ENCODE data around the gene CDC14B.
"Not testable (repeated sequence)": the region's sequence is repeated elsewhere in the genome, so short reads cannot be mapped to it uniquely, and the experiment has no call there.

The CDC14B gene

GRCh38 chr9:96553070-96553469 lies 66.6 kb downstream of the CDC14B start:
- Histone ChIP-seq H3K4me1 (ENCODE audit: insufficient read depth, poor library complexity, severe bottlenecking) (peaks cover 2% of the 10 kb centered on the region), H3K27ac (ENCODE audit: poor library complexity, severe bottlenecking) (no peak overlapping the region), H3K27me3 (ENCODE audit: insufficient read depth, poor library complexity, severe bottlenecking) (no peaks in the 10 kb centered on the region), H3K9me3 (ENCODE audit: severe bottlenecking) (no peaks in the 10 kb centered on the region), H3K36me3 (ENCODE audit: low read depth) (no peaks in the 10 kb centered on the region), H3K4me3 (ENCODE audit: severe bottlenecking) (no peak overlapping the region)
- DNase-seq (ENCODE audit: low spot score) (no peak), ATAC-seq (ENCODE audit: low read depth) (no peak)
- TF ChIP-seq, protein P1, sequence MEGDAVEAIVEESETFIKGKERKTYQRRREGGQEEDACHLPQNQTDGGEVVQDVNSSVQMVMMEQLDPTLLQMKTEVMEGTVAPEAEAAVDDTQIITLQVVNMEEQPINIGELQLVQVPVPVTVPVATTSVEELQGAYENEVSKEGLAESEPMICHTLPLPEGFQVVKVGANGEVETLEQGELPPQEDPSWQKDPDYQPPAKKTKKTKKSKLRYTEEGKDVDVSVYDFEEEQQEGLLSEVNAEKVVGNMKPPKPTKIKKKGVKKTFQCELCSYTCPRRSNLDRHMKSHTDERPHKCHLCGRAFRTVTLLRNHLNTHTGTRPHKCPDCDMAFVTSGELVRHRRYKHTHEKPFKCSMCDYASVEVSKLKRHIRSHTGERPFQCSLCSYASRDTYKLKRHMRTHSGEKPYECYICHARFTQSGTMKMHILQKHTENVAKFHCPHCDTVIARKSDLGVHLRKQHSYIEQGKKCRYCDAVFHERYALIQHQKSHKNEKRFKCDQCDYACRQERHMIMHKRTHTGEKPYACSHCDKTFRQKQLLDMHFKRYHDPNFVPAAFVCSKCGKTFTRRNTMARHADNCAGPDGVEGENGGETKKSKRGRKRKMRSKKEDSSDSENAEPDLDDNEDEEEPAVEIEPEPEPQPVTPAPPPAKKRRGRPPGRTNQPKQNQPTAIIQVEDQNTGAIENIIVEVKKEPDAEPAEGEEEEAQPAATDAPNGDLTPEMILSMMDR (IDR thresholded peaks at IDR 0.05; ENCODE audit: poor library complexity, severe bottlenecking): no peak

DNA sequence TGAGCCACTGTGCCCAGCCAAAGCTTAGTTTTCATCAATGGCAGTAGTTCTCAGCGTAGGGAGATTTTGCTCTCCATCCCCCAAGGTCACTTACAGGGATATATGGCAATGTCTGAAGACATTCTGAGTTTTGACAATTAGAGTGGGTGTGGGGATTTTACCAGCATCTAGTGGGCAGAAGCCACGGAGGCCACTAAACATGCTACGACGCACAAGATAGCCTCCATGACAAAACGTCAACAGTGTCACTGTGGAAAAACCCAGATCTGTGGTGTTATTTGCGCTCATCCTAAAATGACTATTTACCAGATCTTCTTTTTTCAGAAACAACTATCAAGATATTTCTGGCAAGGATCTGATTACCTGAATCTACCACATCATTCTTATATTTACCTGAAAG lies 68.2 kb downstream of the CDC14B start:
- TF ChIP-seq, protein P1 (IDR thresholded peaks at IDR 0.05; ENCODE audit: poor library complexity, severe bottlenecking): no peak
- peaks cover 2% of the 10 kb centered on the region for H3K4me1 ChIP-seq (ENCODE audit: insufficient read depth, poor library complexity, severe bottlenecking)
- ATAC-seq (ENCODE audit: low read depth) (no peak), DNase-seq (ENCODE audit: low spot score) (no peak)
- no peak overlapping the region for H3K27ac ChIP-seq (ENCODE audit: poor library complexity, severe bottlenecking)
- no peaks in the 10 kb centered on the region for H3K36me3 ChIP-seq (ENCODE audit: low read depth)
- H3K9me3 ChIP-seq (ENCODE audit: severe bottlenecking): no peaks in the 10 kb centered on the region
- H3K4me3 ChIP-seq (ENCODE audit: severe bottlenecking): no peak overlapping the region
- H3K27me3 ChIP-seq (ENCODE audit: insufficient read depth, poor library complexity, severe bottlenecking): no peaks in the 10 kb centered on the region

DNA sequence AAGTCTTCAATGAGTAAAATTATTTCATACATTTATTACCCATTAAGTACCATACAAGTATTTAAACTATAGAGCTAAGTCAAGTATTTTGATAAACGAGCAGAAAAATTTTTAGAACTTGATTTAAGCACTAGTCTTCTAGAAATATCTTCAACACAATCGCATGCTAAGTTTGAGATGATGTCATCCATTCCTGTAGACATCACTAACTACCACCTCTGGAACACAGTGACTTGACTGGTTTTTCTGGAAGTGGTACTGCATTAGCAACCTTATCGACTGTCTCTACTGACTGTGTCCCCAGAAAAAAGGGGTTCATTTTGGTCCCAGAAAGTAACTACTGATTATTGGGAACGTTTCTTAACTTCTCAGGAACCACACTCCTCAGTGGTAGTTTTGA lies 69.0 kb downstream of the CDC14B start:
- Histone ChIP-seq H3K36me3 (ENCODE audit: low read depth) (no peaks in the 10 kb centered on the region), H3K9me3 (ENCODE audit: severe bottlenecking) (no peaks in the 10 kb centered on the region), H3K4me1 (ENCODE audit: insufficient read depth, poor library complexity, severe bottlenecking) (peaks cover 2% of the 10 kb centered on the region), H3K4me3 (ENCODE audit: severe bottlenecking) (no peak overlapping the region), H3K27me3 (ENCODE audit: insufficient read depth, poor library complexity, severe bottlenecking) (no peaks in the 10 kb centered on the region), H3K27ac (ENCODE audit: poor library complexity, severe bottlenecking) (no peak overlapping the region)
- DNase-seq (ENCODE audit: low spot score): no peak
- no peak for ATAC-seq (ENCODE audit: low read depth)
- TF ChIP-seq, protein P1 (IDR thresholded peaks at IDR 0.05; ENCODE audit: poor library complexity, severe bottlenecking): no peak

- H3K9me3 ChIP-seq (ENCODE audit: severe bottlenecking); H3K4me3 ChIP-seq (ENCODE audit: severe bottlenecking); H3K27ac ChIP-seq (ENCODE audit: poor library complexity, severe bottlenecking); H3K4me1 ChIP-seq (ENCODE audit: insufficient read depth, poor library complexity, severe bottlenecking); H3K27me3 ChIP-seq (ENCODE audit: insufficient read depth, poor library complexity, severe bottlenecking); DNase-seq (ENCODE audit: low spot score); ATAC-seq (ENCODE audit: low read depth); H3K36me3 ChIP-seq (ENCODE audit: low read depth): not testable (repeated sequence)
Measured at GRCh38 chr9:96543131-96543530, 76.5 kb downstream of the CDC14B start.

GRCh38 chr9:96540106-96540505 lies 79.5 kb downstream of the CDC14B start:
- H3K9me3 ChIP-seq (ENCODE audit: severe bottlenecking): no peaks in the 10 kb centered on the region
- H3K27me3 ChIP-seq (ENCODE audit: insufficient read depth, poor library complexity, severe bottlenecking): no peaks in the 10 kb centered on the region
- ATAC-seq (ENCODE audit: low read depth) (no peak), DNase-seq (ENCODE audit: low spot score) (no peak)
- H3K4me3 ChIP-seq (ENCODE audit: severe bottlenecking): no peak overlapping the region
- peaks cover 5% of the 10 kb centered on the region; the same call in 1 of the 2 replicates for H3K36me3 ChIP-seq (ENCODE audit: low read depth)
- TF ChIP-seq, protein P1 (IDR thresholded peaks at IDR 0.05; ENCODE audit: poor library complexity, severe bottlenecking): no peak
- no peaks in the 10 kb centered on the region for H3K4me1 ChIP-seq (ENCODE audit: insufficient read depth, poor library complexity, severe bottlenecking)
- no peak overlapping the region for H3K27ac ChIP-seq (ENCODE audit: poor library complexity, severe bottlenecking)
